ENCODE results near the gene NTNG2. TPM values are rescaled to one million over a fixed set of nuclear protein-coding genes. Genes with fewer than 3 reads are reported as not detected.

Gene NTNG2
- total RNA-seq, 1 donor from 2014 or later: 3.0 TPM

- DNase-seq (ENCODE audit: low spot score): no peak
- Mint-ChIP-seq H3K36me3 (ENCODE audit: low read depth) (no peaks in the 10 kb centered on the region), H3K4me3 (ENCODE audit: unreplicated experiment) (no peak overlapping the region), H3K4me1 (ENCODE audit: low read depth) (peaks cover 12% of the 10 kb centered on the region), H3K27me3 (ENCODE audit: low read depth) (peaks cover 21% of the 10 kb centered on the region), H3K9me3 (ENCODE audit: low read depth) (no peaks in the 10 kb centered on the region), H3K27ac (ENCODE audit: unreplicated experiment) (no peak overlapping the region)
- no peak for TF ChIP-seq CTCF (IDR thresholded peaks at IDR 0.05)
These were observed 55.2 kb downstream of the NTNG2 start for GRCh38 chr9:132216861-132217619.

GRCh38 chr9:132218208-132218607 is 56.4 kb downstream of the NTNG2 start:
- DNase-seq (ENCODE audit: low spot score): no peak
- no peak overlapping the region for H3K27ac Mint-ChIP-seq (ENCODE audit: unreplicated experiment)
- no peaks in the 10 kb centered on the region for H3K9me3 Mint-ChIP-seq (ENCODE audit: low read depth)
- TF ChIP-seq CTCF (IDR thresholded peaks at IDR 0.05): no peak
- peaks cover 30% of the 10 kb centered on the region for H3K27me3 Mint-ChIP-seq (ENCODE audit: low read depth)
- no peak overlapping the region for H3K4me3 Mint-ChIP-seq (ENCODE audit: unreplicated experiment)
- no peaks in the 10 kb centered on the region for H3K36me3 Mint-ChIP-seq (ENCODE audit: low read depth)
- peaks cover 12% of the 10 kb centered on the region for H3K4me1 Mint-ChIP-seq (ENCODE audit: low read depth)

- no peaks in the 10 kb centered on the region for H3K9me3 Mint-ChIP-seq (ENCODE audit: low read depth)
- no peak overlapping the region for H3K27ac Mint-ChIP-seq (ENCODE audit: unreplicated experiment)
- no peak overlapping the region for H3K4me3 Mint-ChIP-seq (ENCODE audit: unreplicated experiment)
- TF ChIP-seq CTCF (IDR thresholded peaks at IDR 0.05): no peak
- H3K27me3 Mint-ChIP-seq (ENCODE audit: low read depth): peaks cover 56% of the 10 kb centered on the region
- no peak for DNase-seq (ENCODE audit: low spot score)
- no peaks in the 10 kb centered on the region for H3K4me1 Mint-ChIP-seq (ENCODE audit: low read depth)
- peaks cover under 1% of the 10 kb centered on the region for H3K36me3 Mint-ChIP-seq (ENCODE audit: low read depth)
These were observed 60.1 kb downstream of the NTNG2 start for GRCh38 chr9:132221941-132222340.

- H3K36me3 Mint-ChIP-seq (ENCODE audit: low read depth): peaks cover 4% of the 10 kb centered on the region
- no peak for DNase-seq (ENCODE audit: low spot score)
- H3K4me3 Mint-ChIP-seq (ENCODE audit: unreplicated experiment): no peak overlapping the region
- peaks cover 67% of the 10 kb centered on the region for H3K27me3 Mint-ChIP-seq (ENCODE audit: low read depth)
- TF ChIP-seq CTCF (IDR thresholded peaks at IDR 0.05): no peak
- no peaks in the 10 kb centered on the region for H3K4me1 Mint-ChIP-seq (ENCODE audit: low read depth)
- no peaks in the 10 kb centered on the region for H3K9me3 Mint-ChIP-seq (ENCODE audit: low read depth)
- H3K27ac Mint-ChIP-seq (ENCODE audit: unreplicated experiment): no peak overlapping the region
These were observed 62.8 kb downstream of the NTNG2 start for GRCh38 chr9:132224645-132225044.

GRCh38 chr9:132226571-132227430 is 64.9 kb downstream of the NTNG2 start:
- Mint-ChIP-seq H3K36me3 (ENCODE audit: low read depth) (peaks cover 4% of the 10 kb centered on the region), H3K4me1 (ENCODE audit: low read depth) (no peaks in the 10 kb centered on the region), H3K27me3 (ENCODE audit: low read depth) (peaks cover 60% of the 10 kb centered on the region), H3K27ac (ENCODE audit: unreplicated experiment) (no peak overlapping the region), H3K9me3 (ENCODE audit: low read depth) (no peaks in the 10 kb centered on the region), H3K4me3 (ENCODE audit: unreplicated experiment) (no peak overlapping the region)
- DNase-seq (ENCODE audit: low spot score): no peak
- TF ChIP-seq CTCF (IDR thresholded peaks at IDR 0.05): no peak
